A204.1 (cell line): Measurements from ENCODE around the gene RBL2.
"Not testable (repeated sequence)": the region's sequence is repeated elsewhere in the genome, so short reads cannot be mapped to it uniquely, and the experiment has no call there.

Experiments
- FAIRE-seq: peaks from 2 replicates; lab custom pipeline; 2012; peaks lifted over from hg19 to GRCh38; lab: Jason Lieb, UNC

The RBL2 gene

GRCh38 chr16:53539346-53539745, 105.1 kb downstream of the RBL2 start:
- FAIRE-seq: not testable (repeated sequence)

- FAIRE-seq: not testable (repeated sequence)
Observed at GRCh38 chr16:53539759-53540718, 105.8 kb downstream of the RBL2 start.
